HL-60 (cell line): ENCODE data around the gene PLEKHA8.

ENCODE experiments used
- GABPA ChIP-seq: IDR thresholded peaks from 2 replicates; pipeline ENCODE4 v1.6.1; 2012; ENCODE audit warnings: low read depth
- POLR2AphosphoS5 ChIP-seq: IDR thresholded peaks from 2 replicates; pipeline ENCODE4 v1.6.1; 2012; ENCODE audit warnings: low read depth
- SPI1 ChIP-seq: IDR thresholded peaks from 2 replicates; pipeline ENCODE4 v1.6.1; 2012; ENCODE audit warnings: low read depth, mild to moderate bottlenecking, borderline replicate concordance
- TF ChIP-seq, protein P1 (sequence below): IDR thresholded peaks from one replicate; pipeline ENCODE4 v1.5.1; 2011; ENCODE audit warnings: low read length, control low read depth, inconsistent platforms; ENCODE audit not compliant: insufficient read depth
- TF ChIP-seq, protein P2 (sequence below): IDR thresholded peaks from 2 replicates; pipeline ENCODE4 v1.6.1; 2012; ENCODE audit warnings: low read depth; ENCODE audit not compliant: insufficient replicate concordance

GRCh38 chr7:30040938-30041337, 12.7 kb downstream of the PLEKHA8 start:
- TF ChIP-seq, protein P1, sequence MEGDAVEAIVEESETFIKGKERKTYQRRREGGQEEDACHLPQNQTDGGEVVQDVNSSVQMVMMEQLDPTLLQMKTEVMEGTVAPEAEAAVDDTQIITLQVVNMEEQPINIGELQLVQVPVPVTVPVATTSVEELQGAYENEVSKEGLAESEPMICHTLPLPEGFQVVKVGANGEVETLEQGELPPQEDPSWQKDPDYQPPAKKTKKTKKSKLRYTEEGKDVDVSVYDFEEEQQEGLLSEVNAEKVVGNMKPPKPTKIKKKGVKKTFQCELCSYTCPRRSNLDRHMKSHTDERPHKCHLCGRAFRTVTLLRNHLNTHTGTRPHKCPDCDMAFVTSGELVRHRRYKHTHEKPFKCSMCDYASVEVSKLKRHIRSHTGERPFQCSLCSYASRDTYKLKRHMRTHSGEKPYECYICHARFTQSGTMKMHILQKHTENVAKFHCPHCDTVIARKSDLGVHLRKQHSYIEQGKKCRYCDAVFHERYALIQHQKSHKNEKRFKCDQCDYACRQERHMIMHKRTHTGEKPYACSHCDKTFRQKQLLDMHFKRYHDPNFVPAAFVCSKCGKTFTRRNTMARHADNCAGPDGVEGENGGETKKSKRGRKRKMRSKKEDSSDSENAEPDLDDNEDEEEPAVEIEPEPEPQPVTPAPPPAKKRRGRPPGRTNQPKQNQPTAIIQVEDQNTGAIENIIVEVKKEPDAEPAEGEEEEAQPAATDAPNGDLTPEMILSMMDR = no peak
- TF ChIP-seq POLR2AphosphoS5 (no peak), SPI1 (no peak), GABPA (no peak)
- TF ChIP-seq, protein P2, sequence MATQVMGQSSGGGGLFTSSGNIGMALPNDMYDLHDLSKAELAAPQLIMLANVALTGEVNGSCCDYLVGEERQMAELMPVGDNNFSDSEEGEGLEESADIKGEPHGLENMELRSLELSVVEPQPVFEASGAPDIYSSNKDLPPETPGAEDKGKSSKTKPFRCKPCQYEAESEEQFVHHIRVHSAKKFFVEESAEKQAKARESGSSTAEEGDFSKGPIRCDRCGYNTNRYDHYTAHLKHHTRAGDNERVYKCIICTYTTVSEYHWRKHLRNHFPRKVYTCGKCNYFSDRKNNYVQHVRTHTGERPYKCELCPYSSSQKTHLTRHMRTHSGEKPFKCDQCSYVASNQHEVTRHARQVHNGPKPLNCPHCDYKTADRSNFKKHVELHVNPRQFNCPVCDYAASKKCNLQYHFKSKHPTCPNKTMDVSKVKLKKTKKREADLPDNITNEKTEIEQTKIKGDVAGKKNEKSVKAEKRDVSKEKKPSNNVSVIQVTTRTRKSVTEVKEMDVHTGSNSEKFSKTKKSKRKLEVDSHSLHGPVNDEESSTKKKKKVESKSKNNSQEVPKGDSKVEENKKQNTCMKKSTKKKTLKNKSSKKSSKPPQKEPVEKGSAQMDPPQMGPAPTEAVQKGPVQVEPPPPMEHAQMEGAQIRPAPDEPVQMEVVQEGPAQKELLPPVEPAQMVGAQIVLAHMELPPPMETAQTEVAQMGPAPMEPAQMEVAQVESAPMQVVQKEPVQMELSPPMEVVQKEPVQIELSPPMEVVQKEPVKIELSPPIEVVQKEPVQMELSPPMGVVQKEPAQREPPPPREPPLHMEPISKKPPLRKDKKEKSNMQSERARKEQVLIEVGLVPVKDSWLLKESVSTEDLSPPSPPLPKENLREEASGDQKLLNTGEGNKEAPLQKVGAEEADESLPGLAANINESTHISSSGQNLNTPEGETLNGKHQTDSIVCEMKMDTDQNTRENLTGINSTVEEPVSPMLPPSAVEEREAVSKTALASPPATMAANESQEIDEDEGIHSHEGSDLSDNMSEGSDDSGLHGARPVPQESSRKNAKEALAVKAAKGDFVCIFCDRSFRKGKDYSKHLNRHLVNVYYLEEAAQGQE = no peak
